A673 (cell line): ENCODE results near the gene GPR34. TPM values are rescaled to one million over a fixed set of nuclear protein-coding genes. Genes with fewer than 3 reads are reported as not detected.

Source experiments
- BruUV-seq: library from RNA; stranded (reverse); fragments of 400-500 nt; replicated peaks from 2 replicates; lab custom pipeline; 2021; lab: Mats Ljungman, UMichigan
- CTCF ChIA-PET: fragments of 300-600 bp; sonication (Branson Sonifier 250); formaldehyde crosslinking; loops from one replicate; lab custom pipeline; 2022; ENCODE audit warnings: antibody characterized with exemption; lab: Charles Lee
- POLR2A ChIA-PET: fragments of 300-600 bp; sonication (Branson Sonifier 250); formaldehyde crosslinking; loops from one replicate; lab custom pipeline; 2022; ENCODE audit warnings: antibody characterized with exemption; ENCODE audit not compliant: low non-redundant PET; lab: Charles Lee
- DNase-seq: peaks from one replicate; pipeline ENCODE4 v3.0.0-alpha.2; 2015; ENCODE audit warnings: low spot score
- H3K27ac ChIP-seq: fragments of 200-600 bp; sonication (generic); 2 replicates; pipeline ENCODE4 v1.5.1; 2016; ENCODE audit warnings: mixed run types, low read depth, mild to moderate bottlenecking, mixed read lengths, antibody characterized with exemption, low read length; ENCODE audit not compliant: poor library complexity, severe bottlenecking
- H3K27me3 ChIP-seq: fragments of 200-600 bp; sonication (generic); replicated peaks from 2 replicates; pipeline ENCODE4 v1.6.1; 2017; ENCODE audit warnings: mixed run types, low read depth, mild to moderate bottlenecking, mixed read lengths, antibody characterized with exemption, low read length; ENCODE audit not compliant: insufficient read depth, poor library complexity
- H3K36me3 ChIP-seq: fragments of 200-600 bp; sonication (generic); 2 replicates; pipeline ENCODE4 v1.6.1; 2016; ENCODE audit warnings: mixed run types, mild to moderate bottlenecking, mixed read lengths, antibody characterized with exemption, low read length; ENCODE audit not compliant: insufficient read depth, poor library complexity, severe bottlenecking
- H3K4me1 ChIP-seq: fragments of 200-600 bp; sonication (generic); 2 replicates; pipeline ENCODE4 v1.6.1; 2017; ENCODE audit warnings: mixed run types, mild to moderate bottlenecking, mixed read lengths, antibody characterized with exemption, low read length; ENCODE audit not compliant: insufficient read depth, poor library complexity, severe bottlenecking
- H3K4me3 ChIP-seq: fragments of 200-600 bp; sonication (generic); 2 replicates; pipeline ENCODE4 v1.5.1; 2016; ENCODE audit warnings: low read depth, mixed run types, mild to moderate bottlenecking, mixed read lengths, low read length; ENCODE audit not compliant: poor library complexity, severe bottlenecking
- H3K9me3 ChIP-seq: fragments of 200-600 bp; sonication (generic); 2 replicates; pipeline ENCODE4 v1.6.1; 2016; ENCODE audit warnings: mixed run types, low read depth, mild to moderate bottlenecking, mixed read lengths, antibody characterized with exemption, low read length; ENCODE audit not compliant: poor library complexity, severe bottlenecking
- CTCF ChIP-seq: fragments of 300-800, 200-600 bp; sonication (generic); conservative IDR thresholded peaks from 2 replicates; pipeline ENCODE4 v1.5.1; 2017; ENCODE audit warnings: low read depth, mild to moderate bottlenecking, antibody characterized with exemption, low read length, moderate library complexity, mixed read lengths
- EZH2 ChIP-seq: fragments of 200-600 bp; sonication (generic); IDR thresholded peaks from 2 replicates; pipeline ENCODE4 v1.6.1; 2017; ENCODE audit warnings: borderline replicate concordance, low read depth, mild to moderate bottlenecking, mixed read lengths, antibody characterized with exemption, low read length; ENCODE audit not compliant: poor library complexity, severe bottlenecking
- intact Hi-C: fragments of 100-400 bp; cut with micrococcal nuclease; formaldehyde crosslinking; loops from one replicate; pipeline ENCODE4 v1.10.0; 2022; ENCODE audit not compliant: unreplicated experiment
- total RNA-seq: library from RNA; stranded (reverse); gene quantifications from 2 replicates; pipeline ENCODE4 v1.2.3, GENCODE V29; 2021

GPR34 gene
- total RNA-seq, 1 experiment from 2014 or later, result not detected

GRCh38 chrX:41655631-41656030 is 33.1 kb upstream of the GPR34 start:
- no peak for DNase-seq
- Histone ChIP-seq H3K27ac (no peak overlapping the region), H3K9me3 (no peaks in the 10 kb centered on the region), H3K27me3 (no peaks in the 10 kb centered on the region), H3K36me3 (no peaks in the 10 kb centered on the region), H3K4me3 (no peak overlapping the region), H3K4me1 (no peaks in the 10 kb centered on the region)
- no TSS peak for BruUV-seq
- intact Hi-C loops, result no loop called here
- TF ChIP-seq EZH2, result no peak
- no peak for TF ChIP-seq CTCF
- ChIA-PET POLR2A (no interaction called here), CTCF (no interaction called here)

GRCh38 chrX:41661366-41662095 is 27.2 kb upstream of the GPR34 start:
- ChIA-PET POLR2A (no interaction called here), CTCF (no interaction called here)
- no peak for TF ChIP-seq CTCF
- no peak for TF ChIP-seq EZH2
- no peaks in the 10 kb centered on the region for H3K27me3 ChIP-seq
- BruUV-seq, result no TSS peak
- peaks cover 3% of the 10 kb centered on the region for H3K4me1 ChIP-seq
- no peak for DNase-seq
- H3K9me3 ChIP-seq, result no peaks in the 10 kb centered on the region
- no peaks in the 10 kb centered on the region for H3K36me3 ChIP-seq
- H3K4me3 ChIP-seq, result no peak overlapping the region
- intact Hi-C loops, result no loop called here
- H3K27ac ChIP-seq, result no peak overlapping the region

GRCh38 chrX:41664375-41664901 is 24.3 kb upstream of the GPR34 start:
- Histone ChIP-seq H3K36me3 (no peaks in the 10 kb centered on the region), H3K27me3 (no peaks in the 10 kb centered on the region), H3K4me1 (peaks cover 3% of the 10 kb centered on the region), H3K4me3 (no peak overlapping the region), H3K27ac (no peak overlapping the region), H3K9me3 (no peaks in the 10 kb centered on the region)
- ChIA-PET CTCF (no interaction called here), POLR2A (no interaction called here)
- intact Hi-C loops, result no loop called here
- BruUV-seq, result no TSS peak
- DNase-seq, result no peak
- TF ChIP-seq EZH2 (no peak), CTCF (no peak)
